Fibroblast of the aortic adventitia (primary cell): ENCODE data around the gene PTCH1. TPM values are rescaled to one million over a fixed set of nuclear protein-coding genes. Genes with fewer than 3 reads are reported as not detected.

Source experiments
- DNase-seq: peaks from one replicate; pipeline ENCODE4 v3.0.0-alpha.2; 2010; ENCODE audit warnings: low read depth
- H3K4me3 ChIP-seq: 2 replicates; pipeline ENCODE4 v1.5.1; 2011; ENCODE audit warnings: low read depth, mild to moderate bottlenecking, control low read depth, low read length, moderate library complexity
- CTCF ChIP-seq: IDR thresholded peaks from 2 replicates; pipeline ENCODE4 v1.5.1; 2011; ENCODE audit warnings: mild to moderate bottlenecking, low read length, control low read depth, inconsistent platforms; ENCODE audit not compliant: insufficient read depth
- total RNA-seq: library from RNA; depleted of rRNA; stranded (reverse); fragments of >200 nt; gene quantifications from 2 replicates; pipeline ENCODE4 v1.2.3, GENCODE V29; 2012; ENCODE audit warnings: low replicate concordance

PTCH1 gene
- total RNA-seq: 2.1 and 9.4 TPM in 2 replicates

DNA sequence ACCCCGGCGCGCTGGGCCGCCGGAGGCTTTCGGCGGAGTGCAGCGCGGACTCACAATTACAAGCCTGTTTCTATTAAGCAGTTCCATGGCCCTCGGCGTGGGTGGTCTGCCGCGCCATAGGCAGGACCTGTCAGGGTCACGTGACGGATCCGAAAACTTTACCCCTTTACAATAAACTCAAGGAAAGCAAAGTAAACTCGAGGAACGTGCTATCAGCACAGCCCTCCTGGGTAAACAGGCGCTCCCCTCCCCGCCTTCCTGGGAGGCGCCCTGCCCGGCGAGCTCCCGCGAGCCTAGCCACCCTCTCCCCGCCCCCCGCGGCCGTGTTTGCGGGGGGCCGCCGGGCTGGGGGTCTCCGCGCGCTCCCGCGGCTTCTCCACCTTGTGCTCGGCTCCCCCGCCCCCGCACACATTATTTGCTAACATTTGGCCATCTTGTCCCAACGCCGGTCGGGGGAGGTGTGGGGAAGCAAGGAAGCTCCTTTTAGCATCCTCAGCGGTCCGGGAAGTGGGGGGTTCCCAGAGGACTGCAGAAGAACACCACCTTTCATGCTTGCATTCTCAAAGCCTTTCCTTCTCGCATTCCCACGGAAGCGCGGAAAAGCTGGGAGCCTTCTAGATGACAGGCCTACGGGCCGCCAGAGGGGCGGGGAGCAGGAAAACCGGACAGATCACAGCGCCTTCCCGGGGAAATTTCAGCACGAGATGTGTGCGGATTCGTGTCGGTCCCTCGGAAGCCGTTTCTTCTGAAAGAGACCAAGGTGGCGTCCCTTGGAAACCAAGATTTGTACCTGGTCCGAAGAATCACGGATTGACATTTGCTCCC lies at the start of gene PTCH1:
TSS of gene PTCH1 (minus strand) at position 238 of the 825 bp plus-strand sequence.
- no peak for TF ChIP-seq CTCF
- DNase-seq: peak; percentile 53

DNA sequence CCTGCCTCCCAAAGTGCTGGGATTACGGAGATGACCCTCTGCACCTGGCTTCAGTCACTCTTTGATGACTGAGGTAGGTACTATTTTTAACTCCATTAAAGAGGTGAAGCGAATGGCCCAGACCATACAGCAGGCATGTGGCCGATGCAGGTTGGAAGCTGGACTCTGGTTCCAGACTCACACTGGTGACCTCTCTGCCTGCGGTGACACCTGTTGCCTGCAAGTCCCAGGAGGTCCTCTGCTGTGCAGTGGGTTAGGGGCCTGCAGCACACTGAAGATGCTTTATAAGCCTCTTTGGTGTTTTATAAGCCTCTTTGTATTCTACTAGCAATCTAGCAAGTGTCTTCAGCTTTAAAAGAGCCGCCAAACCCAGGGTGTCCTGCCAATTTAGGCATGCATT lies 49.2 kb upstream of the PTCH1 start:
- no peak for DNase-seq
- no peak overlapping the region for H3K4me3 ChIP-seq
- no peak for TF ChIP-seq CTCF

More for the DNA sequence above, at the start of gene PTCH1:
- peak within 1 kb of the TSS; percentile 73 for H3K4me3 ChIP-seq

DNA sequence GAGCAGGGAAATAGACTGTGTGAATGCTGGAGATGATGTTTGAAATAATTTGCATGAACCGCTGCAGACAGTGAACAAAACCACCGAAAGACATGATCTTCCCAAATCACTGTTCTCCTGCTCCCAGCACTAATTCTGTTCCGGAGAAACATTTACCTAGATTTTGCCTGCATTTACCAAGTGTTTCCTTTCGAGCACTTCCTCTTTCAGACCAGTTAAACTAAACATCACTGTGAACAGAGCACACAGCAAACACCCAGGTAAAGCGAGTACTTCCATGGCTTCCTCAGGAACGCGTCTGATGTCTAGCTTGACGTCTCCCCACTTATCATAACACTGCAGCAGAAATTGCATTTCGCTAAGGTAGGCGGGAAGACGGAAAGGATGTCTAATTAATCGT lies 45.1 kb upstream of the PTCH1 start:
- no peak for DNase-seq
- no peak overlapping the region for H3K4me3 ChIP-seq
- no peak for TF ChIP-seq CTCF

DNA sequence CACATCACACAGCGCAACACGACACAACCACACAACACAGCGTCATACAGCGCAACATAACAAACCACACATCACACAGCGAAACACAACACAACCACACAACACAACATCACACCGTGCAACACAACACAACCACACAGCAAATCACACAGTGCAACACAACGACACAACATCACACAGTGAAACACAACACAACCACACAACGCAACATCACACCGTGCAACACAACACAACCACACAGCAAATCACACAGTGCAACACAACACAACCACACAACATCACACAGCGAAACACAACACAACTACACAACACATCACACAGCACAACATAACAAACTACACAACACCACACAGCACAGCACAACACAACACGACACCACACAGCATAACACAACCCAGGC lies 40.4 kb upstream of the PTCH1 start:
- H3K4me3 ChIP-seq: no peak overlapping the region
- no peak for DNase-seq
- TF ChIP-seq CTCF: no peak

GRCh38 chr9:95556521-95556920 lies 39.8 kb upstream of the PTCH1 start:
- no peak overlapping the region for H3K4me3 ChIP-seq
- no peak for TF ChIP-seq CTCF
- no peak for DNase-seq

DNA sequence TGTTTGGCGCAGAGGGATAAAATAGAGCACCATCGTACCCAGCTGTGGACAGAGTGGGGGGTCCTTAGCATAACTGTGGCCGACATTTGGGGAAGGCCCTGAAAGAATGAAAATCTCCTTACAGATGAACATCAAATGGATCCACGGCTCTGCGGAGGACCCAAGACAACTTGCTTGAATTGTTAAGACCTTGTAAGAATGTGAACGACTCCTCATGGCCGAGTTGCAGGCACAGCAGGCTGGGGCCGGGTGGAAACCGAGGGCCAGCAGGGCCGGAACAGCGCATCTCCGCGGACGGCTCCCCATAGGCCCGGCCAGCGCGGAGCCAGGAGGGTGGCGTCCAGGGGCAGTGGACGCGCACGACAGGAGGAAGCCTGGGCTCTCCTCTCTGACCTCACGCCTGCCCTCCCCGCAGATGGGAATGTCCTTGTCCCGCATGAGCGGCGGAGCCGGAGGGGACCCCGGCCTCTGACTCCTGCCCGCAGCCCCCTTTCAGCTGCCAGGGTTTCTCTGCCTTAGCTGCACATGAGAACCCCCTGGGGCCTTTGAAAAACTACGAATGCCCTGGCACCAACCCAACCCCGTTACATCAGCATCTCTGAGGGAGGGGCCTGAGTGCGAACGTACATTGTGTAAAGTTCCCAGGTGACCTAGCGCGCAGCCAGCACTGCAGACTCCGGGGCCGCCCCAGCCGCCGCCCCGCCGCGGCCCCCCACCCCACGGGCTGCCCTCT lies 36.2 kb upstream of the PTCH1 start:
- no peak for TF ChIP-seq CTCF
- no peak overlapping the region for H3K4me3 ChIP-seq
- DNase-seq: no peak
